Measurements from ENCODE around the gene PARVB.

PARVB gene

GRCh38 chr22:44206696-44207095 is 182.6 kb downstream of the PARVB start:
- no peak overlapping the region for H3K4me3 ChIP-seq (ENCODE audit: low read depth, low read length)
- no peak for DNase-seq (ENCODE audit: low read depth, low spot score)
- no peak for TF ChIP-seq CTCF (IDR thresholded peaks at IDR 0.05; ENCODE audit: low read depth, low read length)
- in situ Hi-C loops (cut with HindIII; ENCODE audit: low sequenced_read_pairs), result no loop called here

GRCh38 chr22:44207173-44207980 is 183.3 kb downstream of the PARVB start:
- in situ Hi-C loops (cut with HindIII; ENCODE audit: low sequenced_read_pairs), result no loop called here
- H3K4me3 ChIP-seq (ENCODE audit: low read depth, low read length), result no peak overlapping the region
- TF ChIP-seq CTCF (IDR thresholded peaks at IDR 0.05; ENCODE audit: low read depth, low read length), result no peak
- DNase-seq (ENCODE audit: low read depth, low spot score), result no peak

- no peak for DNase-seq (ENCODE audit: low read depth, low spot score)
- TF ChIP-seq CTCF (IDR thresholded peaks at IDR 0.05; ENCODE audit: low read depth, low read length), result no peak
- in situ Hi-C loops (cut with HindIII; ENCODE audit: low sequenced_read_pairs), result no loop called here
- H3K4me3 ChIP-seq (ENCODE audit: low read depth, low read length), result no peak overlapping the region
Observed at GRCh38 chr22:44207981-44208317, 183.8 kb downstream of the PARVB start.

GRCh38 chr22:44209343-44209742 is 185.2 kb downstream of the PARVB start:
- in situ Hi-C loops (cut with HindIII; ENCODE audit: low sequenced_read_pairs), result no loop called here
- H3K4me3 ChIP-seq (ENCODE audit: low read depth, low read length), result no peak overlapping the region
- no peak for DNase-seq (ENCODE audit: low read depth, low spot score)
- no peak for TF ChIP-seq CTCF (IDR thresholded peaks at IDR 0.05; ENCODE audit: low read depth, low read length)

GRCh38 chr22:44210722-44211121 is 186.6 kb downstream of the PARVB start:
- in situ Hi-C loops (cut with HindIII; ENCODE audit: low sequenced_read_pairs), result no loop called here
- H3K4me3 ChIP-seq (ENCODE audit: low read depth, low read length), result no peak overlapping the region
- peak; percentile 27 for DNase-seq (ENCODE audit: low read depth, low spot score)
- no peak for TF ChIP-seq CTCF (IDR thresholded peaks at IDR 0.05; ENCODE audit: low read depth, low read length)

GRCh38 chr22:44211256-44211945 is 187.3 kb downstream of the PARVB start:
- no peak overlapping the region for H3K4me3 ChIP-seq (ENCODE audit: low read depth, low read length)
- TF ChIP-seq CTCF (IDR thresholded peaks at IDR 0.05; ENCODE audit: low read depth, low read length), result no peak
- in situ Hi-C loops (cut with HindIII; ENCODE audit: low sequenced_read_pairs), result no loop called here
- no peak for DNase-seq (ENCODE audit: low read depth, low spot score)

All from astrocyte of the spinal cord (primary cell).